Breast epithelium (tissue), 3 donors: ENCODE results near the gene TSPAN17.

ENCODE experiments used
- POLR2A ChIP-seq: fragments of 450-650 bp; IDR thresholded peaks from one replicate; pipeline ENCODE4 v1.6.1; 2016; ENCODE audit warnings: antibody characterized with exemption, mild to moderate bottlenecking, moderate library complexity
- POLR2AphosphoS5 ChIP-seq, 3 donors: sonication (generic); formaldehyde crosslinking; IDR thresholded peaks; one replicate each; pipeline ENCODE4 v1.6.1; 2017; ENCODE audit warnings: antibody characterized with exemption in 3 of 3
- TF ChIP-seq, protein P1 (sequence below), 3 donors: fragments of 450-650 bp; IDR thresholded peaks; one replicate each; pipeline ENCODE4 v1.5.1; 2016 to 2017; ENCODE audit warnings: antibody characterized with exemption in 3 of 3, mild to moderate bottlenecking in 3 of 3, moderate library complexity in 3 of 3

DNA sequence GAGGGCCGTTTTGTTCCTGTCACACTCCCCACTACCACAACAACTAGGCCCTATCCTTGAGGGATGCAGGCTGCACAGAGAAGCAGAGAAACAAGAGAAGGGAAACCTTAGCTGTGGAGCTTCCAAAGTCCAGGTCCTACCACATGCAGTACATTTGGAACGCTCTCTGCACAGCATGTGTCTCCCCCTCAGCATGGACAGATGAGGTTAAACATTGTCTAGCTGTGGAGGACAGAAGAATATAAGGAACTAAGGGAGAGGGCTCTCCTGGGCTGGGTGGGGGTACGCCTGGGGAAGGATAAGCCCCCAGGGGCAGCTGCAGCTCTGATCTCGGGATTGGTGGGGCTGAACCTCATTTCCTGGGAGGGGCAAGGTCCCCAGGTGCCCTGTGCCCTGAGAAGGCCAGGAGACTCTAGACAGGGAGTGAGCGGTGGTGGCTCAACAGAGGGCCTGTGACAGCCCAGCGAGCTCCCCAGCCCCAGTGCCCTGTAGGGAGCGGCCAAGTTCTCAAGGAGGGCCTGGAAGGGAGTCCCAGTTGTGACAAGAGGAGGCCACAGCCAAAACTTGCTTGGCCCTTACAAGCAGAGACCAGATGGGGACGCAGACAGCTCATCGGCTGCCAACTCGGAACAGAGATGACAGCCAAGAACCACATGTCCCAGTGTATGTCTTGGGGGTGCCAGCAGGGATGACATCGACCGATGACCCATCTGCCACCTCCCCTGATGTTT, 30.1 kb downstream of the TSPAN17 start:
- TF ChIP-seq, protein P1, sequence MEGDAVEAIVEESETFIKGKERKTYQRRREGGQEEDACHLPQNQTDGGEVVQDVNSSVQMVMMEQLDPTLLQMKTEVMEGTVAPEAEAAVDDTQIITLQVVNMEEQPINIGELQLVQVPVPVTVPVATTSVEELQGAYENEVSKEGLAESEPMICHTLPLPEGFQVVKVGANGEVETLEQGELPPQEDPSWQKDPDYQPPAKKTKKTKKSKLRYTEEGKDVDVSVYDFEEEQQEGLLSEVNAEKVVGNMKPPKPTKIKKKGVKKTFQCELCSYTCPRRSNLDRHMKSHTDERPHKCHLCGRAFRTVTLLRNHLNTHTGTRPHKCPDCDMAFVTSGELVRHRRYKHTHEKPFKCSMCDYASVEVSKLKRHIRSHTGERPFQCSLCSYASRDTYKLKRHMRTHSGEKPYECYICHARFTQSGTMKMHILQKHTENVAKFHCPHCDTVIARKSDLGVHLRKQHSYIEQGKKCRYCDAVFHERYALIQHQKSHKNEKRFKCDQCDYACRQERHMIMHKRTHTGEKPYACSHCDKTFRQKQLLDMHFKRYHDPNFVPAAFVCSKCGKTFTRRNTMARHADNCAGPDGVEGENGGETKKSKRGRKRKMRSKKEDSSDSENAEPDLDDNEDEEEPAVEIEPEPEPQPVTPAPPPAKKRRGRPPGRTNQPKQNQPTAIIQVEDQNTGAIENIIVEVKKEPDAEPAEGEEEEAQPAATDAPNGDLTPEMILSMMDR (IDR thresholded peaks at IDR 0.05), result no peak
- TF ChIP-seq POLR2A (no peak), POLR2AphosphoS5 (IDR thresholded peaks at IDR 0.05) (no peak)
